Bronchial epithelial cell (primary cell): Measurements from ENCODE around the gene VPS37B. TPM values are rescaled to one million over a fixed set of nuclear protein-coding genes. Genes with fewer than 3 reads are reported as not detected.

Source experiments
- DNase-seq: peaks from one replicate; pipeline ENCODE4 v3.0.0-alpha.2; 2010; ENCODE audit warnings: low read depth
- FAIRE-seq: peaks from 2 replicates; lab custom pipeline; 2011; peaks lifted over from hg19 to GRCh38; lab: Jason Lieb, UNC
- H3K27me3 ChIP-seq: 2 replicates; pipeline ENCODE4 v1.5.1; 2011; ENCODE audit warnings: low read length; ENCODE audit not compliant: control insufficient read depth, insufficient read depth
- H3K36me3 ChIP-seq: 2 replicates; pipeline ENCODE4 v1.5.1; 2011; ENCODE audit warnings: low read length; ENCODE audit not compliant: control insufficient read depth, insufficient read depth
- H3K4me3 ChIP-seq: 2 replicates; pipeline ENCODE4 v1.5.1; 2011; ENCODE audit warnings: mild to moderate bottlenecking, low read depth, low read length, control low read depth
- total RNA-seq: library from RNA; depleted of rRNA; stranded (reverse); fragments of >200 nt; gene quantifications from 2 replicates; pipeline ENCODE4 v1.2.1, GENCODE V29; 2014
- TF ChIP-seq, protein P1 (sequence below): IDR thresholded peaks from 2 replicates; pipeline ENCODE4 v1.5.1; 2011; ENCODE audit warnings: mild to moderate bottlenecking, moderate library complexity, low read length, control low read depth, inconsistent platforms; ENCODE audit not compliant: insufficient read depth, severe bottlenecking

The VPS37B gene
- total RNA-seq, 1 donor from 2014 or later: 25.0 TPM

DNA sequence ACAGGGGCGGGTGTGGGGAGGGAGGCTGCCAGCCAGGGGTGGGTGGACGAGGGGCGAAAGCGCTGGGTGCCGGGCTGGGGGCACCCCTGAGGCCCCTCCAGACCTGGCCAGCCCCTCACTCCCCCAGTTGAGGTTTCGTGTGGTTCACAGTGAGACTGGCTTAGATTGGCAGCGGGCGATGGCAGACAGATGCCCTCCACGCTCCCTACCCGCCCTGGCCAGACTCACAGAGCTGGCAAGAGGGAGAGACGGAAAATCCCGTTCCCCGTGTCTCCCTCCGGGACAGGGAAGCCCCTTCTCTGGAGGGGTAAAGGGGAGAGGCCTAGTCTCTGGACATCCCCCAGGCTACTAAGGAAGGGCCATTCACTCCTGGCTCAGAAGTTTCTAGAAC is 33.2 kb upstream of the VPS37B start:
- H3K27me3 ChIP-seq: no peaks in the 10 kb centered on the region
- no peak for DNase-seq
- H3K36me3 ChIP-seq: no peaks in the 10 kb centered on the region
- TF ChIP-seq, protein P1, sequence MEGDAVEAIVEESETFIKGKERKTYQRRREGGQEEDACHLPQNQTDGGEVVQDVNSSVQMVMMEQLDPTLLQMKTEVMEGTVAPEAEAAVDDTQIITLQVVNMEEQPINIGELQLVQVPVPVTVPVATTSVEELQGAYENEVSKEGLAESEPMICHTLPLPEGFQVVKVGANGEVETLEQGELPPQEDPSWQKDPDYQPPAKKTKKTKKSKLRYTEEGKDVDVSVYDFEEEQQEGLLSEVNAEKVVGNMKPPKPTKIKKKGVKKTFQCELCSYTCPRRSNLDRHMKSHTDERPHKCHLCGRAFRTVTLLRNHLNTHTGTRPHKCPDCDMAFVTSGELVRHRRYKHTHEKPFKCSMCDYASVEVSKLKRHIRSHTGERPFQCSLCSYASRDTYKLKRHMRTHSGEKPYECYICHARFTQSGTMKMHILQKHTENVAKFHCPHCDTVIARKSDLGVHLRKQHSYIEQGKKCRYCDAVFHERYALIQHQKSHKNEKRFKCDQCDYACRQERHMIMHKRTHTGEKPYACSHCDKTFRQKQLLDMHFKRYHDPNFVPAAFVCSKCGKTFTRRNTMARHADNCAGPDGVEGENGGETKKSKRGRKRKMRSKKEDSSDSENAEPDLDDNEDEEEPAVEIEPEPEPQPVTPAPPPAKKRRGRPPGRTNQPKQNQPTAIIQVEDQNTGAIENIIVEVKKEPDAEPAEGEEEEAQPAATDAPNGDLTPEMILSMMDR: no peak
- H3K4me3 ChIP-seq: no peak overlapping the region
- no peak for FAIRE-seq

DNA sequence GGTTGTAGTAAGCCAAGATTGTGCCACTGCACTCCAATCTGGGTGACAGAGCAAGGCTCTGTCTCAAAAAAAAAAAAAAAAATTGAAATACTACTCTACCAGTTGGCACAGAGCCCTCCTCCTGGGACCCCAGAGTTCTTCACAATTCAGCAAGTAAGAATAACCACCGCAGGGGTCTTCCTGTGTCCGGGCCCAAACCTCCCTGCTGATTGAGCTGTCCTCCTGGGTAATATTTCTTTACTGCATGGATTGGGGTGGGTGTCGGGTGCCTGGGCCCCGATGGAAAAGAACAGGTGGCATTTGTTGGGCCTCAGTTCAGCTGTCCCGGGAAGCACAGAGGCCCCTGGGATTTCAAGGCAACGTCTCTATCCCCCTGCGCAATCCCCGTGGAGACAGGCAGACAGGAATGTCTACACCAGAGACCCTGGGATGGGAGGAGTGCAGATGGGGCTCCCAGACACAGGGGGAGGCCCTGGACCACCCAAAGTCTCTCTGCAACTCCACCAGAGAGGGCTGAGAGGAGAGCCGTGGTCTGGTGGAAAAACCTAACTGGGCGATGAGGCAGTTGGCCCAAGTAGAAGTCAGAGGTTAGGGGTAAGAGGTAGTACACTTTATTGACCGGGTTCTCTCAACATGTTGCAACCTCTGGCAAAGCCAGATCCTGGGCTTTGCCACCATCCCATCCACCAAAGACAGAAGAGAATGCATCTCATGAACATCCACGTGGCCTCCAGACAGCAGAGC is 32.7 kb upstream of the VPS37B start:
- Histone ChIP-seq H3K36me3 (no peaks in the 10 kb centered on the region), H3K27me3 (no peaks in the 10 kb centered on the region), H3K4me3 (no peak overlapping the region)
- FAIRE-seq (no peak), DNase-seq (no peak)
- TF ChIP-seq, protein P1: no peak

DNA sequence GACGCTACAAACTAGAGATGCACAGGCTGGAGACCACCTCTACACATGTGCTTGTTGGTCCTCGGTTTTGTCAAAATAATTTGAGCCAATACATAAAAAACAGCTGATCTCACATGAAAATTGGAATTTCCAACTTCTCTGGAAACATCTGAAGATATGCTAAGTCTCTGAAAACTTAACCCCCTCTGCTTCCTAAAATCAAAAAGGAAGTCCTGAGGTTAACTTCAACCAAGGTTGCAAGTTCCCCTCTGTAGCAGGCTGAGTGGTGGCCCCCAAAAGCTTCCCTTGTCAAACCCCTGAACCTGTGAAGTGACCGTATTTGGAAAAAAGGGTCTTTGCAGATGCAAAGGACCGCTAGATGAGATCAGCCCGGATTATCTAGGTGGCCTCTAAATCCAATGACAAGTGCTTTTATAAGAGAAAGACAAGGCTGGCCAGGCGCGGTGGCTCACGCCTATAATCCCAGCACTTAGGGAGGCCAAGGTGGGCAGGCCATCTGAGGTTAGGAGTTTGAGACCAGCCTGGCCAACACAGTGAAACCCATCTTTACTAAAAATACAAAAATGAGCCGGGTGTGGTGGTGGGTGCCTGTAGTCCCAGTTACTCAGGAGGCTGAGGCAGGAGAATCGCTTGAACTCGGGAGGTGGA is 32.0 kb upstream of the VPS37B start:
- H3K27me3 ChIP-seq: no peaks in the 10 kb centered on the region
- DNase-seq: no peak
- TF ChIP-seq, protein P1: no peak
- no peak overlapping the region for H3K4me3 ChIP-seq
- no peaks in the 10 kb centered on the region for H3K36me3 ChIP-seq
- no peak for FAIRE-seq

DNA sequence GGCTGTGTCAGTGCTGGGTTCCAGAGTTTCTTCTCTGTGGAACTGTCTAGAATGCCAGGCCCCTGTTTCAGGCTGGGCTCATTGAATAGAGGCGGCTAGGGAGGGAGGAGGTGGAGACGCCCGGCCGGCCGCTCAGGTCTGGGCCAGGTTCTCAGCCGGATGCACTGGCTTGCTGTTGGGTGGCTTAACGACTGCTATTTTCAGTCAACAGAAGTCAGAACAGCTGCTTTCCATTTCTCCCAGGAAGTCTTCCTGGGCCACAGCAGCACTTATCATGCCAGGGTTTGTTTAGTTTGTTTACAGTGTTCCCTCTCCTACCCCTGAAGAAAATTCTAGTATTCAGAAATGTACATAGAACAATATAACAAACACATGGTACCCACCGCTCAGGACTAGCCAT is 26.0 kb upstream of the VPS37B start:
- H3K4me3 ChIP-seq: no peak overlapping the region
- DNase-seq: no peak
- no peak for FAIRE-seq
- no peaks in the 10 kb centered on the region for H3K27me3 ChIP-seq
- TF ChIP-seq, protein P1: no peak
- no peaks in the 10 kb centered on the region for H3K36me3 ChIP-seq

DNA sequence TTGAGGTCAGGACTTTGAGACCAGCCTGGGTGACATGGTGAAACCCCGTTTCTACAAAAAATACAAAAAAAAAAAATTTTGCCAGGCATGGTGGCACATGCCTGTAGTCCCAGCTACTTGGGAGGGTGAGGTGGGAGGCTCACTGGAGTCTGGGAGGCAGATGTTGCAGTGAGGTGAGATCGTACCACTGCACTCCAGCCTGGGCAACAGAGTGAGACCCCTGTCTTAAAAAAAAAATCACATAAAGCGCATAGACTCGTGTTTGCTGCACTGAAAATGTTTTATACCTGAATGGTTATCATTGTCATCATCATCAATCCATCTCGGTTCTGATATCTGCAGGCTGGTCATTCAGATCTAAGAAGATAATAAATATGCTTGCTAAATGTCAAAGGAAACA is 24.8 kb upstream of the VPS37B start:
- FAIRE-seq: no peak
- Histone ChIP-seq H3K4me3 (no peak overlapping the region), H3K36me3 (no peaks in the 10 kb centered on the region), H3K27me3 (no peaks in the 10 kb centered on the region)
- no peak for DNase-seq
- TF ChIP-seq, protein P1: no peak

DNA sequence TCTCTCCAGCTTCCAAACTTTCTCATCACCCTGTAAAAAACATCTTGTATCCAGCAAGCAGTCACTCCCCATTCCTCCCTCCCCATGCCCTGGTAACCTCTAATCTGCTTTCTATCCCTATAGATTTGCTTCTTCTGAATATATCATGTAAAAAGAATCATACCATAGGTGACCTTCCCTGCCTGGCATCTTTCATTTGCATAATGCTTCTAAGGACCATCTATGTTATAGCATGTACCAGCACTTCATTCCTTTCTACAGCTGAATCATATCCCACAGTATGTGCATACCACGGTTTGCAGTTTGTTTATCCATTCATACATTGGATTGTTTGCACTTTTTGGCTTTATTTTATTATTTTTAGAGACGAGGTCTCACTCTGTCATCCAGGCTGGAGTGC is 22.9 kb upstream of the VPS37B start:
- Histone ChIP-seq H3K27me3 (no peaks in the 10 kb centered on the region), H3K4me3 (no peak overlapping the region), H3K36me3 (no peaks in the 10 kb centered on the region)
- DNase-seq (peak; percentile 68), FAIRE-seq (no peak)
- TF ChIP-seq, protein P1: no peak
